AG20443 (cell line): Measurements from ENCODE around the gene S100A9.
"Not testable (repeated sequence)": the region's sequence is repeated elsewhere in the genome, so short reads cannot be mapped to it uniquely, and the experiment has no call there.

Experiments
- DNase-seq: peaks from one replicate; pipeline ENCODE4 v3.0.0; 2012; ENCODE audit warnings: low spot score, mixed read lengths

S100A9 gene

GRCh38 chr1:153345187-153346076 lies 12.2 kb upstream of the S100A9 start:
- DNase-seq: peak; percentile 8

- DNase-seq: peak; percentile 6
These were observed 11.5 kb upstream of the S100A9 start for GRCh38 chr1:153346077-153346723.

DNA sequence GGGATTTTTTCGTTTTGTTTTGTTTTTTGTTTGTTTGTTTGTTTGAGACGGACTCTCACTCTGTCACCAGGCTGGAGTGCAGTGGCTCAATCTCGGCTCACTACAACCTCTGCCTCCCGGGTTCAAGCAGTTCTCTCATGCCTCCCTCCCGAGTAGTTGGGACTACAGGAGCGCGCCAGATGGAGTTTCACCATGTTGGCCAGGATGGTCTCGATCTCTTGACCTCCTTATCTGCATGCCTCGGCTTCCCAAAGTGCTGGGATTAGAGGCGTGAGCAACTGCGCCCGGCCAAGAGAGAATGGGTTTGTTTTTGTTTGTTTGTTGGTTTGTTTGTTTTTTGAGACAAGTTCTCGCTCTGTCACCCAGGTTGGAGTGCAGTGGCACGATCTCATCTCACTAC lies 10.6 kb upstream of the S100A9 start:
- not testable (repeated sequence) for DNase-seq

GRCh38 chr1:153347856-153348255 lies 9.8 kb upstream of the S100A9 start:
- peak; percentile 2 for DNase-seq

DNA sequence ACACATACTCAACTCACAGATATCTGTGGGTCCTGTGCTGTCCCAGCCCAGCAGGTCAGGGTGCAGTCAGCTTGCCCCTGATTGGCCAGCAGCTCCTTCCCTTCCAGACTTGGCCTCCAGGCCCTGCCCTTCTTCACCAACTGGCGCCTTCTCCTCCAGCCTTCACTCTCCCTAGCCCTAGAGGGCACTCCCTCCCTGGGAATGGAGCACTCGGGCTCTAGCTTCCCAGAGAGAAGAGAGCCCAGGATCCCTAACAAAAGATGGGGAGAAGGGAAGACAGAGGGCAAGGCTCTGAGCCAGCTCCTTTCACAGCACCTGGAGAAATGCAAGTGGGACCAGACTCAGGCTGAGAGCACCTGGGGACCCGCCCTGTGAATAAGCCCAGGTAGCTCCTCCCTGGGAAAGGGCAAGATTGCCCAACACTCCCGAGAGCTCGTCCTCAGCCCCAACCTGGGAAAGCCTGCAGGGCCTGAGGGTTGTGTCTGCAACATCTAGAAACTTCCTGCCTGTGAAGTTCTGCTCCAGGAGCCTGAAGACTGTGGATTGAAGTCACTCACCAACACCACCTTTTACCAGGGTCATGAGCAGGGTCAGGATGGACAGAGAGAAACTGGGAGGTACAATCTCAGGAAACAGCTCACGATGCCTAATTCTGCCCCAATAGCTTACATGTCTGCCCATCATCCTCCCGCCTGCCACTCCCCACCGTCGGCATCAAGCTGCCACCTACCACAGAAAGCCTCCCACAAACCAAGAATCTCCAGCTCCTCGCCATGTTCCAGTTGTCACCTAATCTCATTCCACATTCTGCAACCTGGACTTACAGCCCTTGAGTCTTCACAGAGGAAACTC lies 8.9 kb upstream of the S100A9 start, which contains the start of gene PGLYRP4:
Gene PGLYRP4 (minus strand): TSS at position 331 of the 852 bp plus-strand sequence. CDS start 909 bp downstream, outside the sequence.
- DNase-seq: peak; percentile 7

DNA sequence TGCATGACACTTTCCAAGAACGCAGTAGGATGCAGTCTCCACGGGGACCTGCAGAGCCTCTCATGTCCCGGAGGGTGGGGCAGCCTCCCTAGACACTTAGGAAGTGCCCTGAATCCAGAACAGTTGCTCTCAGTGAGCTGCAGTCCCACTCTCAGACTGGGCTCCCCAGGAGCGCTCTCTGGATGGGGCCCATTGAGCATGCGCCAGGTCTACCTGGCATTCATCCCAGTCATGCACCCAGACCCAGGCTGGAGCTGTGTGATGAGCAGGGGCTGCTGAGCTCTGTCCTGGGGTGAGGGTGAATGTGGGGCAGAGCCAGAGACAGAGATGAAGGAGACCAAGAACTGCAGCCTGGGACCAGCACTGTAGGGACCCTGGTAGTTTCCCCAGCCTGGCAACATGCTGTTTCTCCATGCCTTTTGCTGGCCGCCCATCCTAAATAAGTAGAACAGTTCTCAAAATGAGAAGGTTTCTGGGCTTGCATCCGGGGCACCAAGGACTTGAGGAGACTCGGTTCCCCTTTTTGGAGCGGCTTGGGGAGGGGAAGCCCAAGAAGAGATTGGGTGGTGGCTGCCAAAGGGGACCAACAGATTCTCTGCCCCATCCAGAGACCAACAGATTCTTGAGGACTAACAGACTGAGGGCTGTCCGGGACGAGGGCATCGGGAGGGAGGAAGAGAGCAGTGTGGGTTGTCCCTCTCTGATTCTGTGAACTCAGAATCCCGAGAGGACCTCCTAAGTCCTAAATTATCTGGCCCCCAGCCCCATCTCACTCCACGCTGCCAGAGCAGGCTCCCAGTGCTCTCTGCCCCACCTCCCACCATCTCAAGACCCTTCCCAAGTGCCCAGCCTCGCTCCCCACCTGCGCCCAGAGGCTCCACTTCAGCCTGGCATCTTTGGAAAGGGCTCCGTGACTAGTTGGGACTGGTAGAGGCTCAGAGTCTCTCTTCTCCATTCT lies 8.0 kb upstream of the S100A9 start:
- no peak for DNase-seq

DNA sequence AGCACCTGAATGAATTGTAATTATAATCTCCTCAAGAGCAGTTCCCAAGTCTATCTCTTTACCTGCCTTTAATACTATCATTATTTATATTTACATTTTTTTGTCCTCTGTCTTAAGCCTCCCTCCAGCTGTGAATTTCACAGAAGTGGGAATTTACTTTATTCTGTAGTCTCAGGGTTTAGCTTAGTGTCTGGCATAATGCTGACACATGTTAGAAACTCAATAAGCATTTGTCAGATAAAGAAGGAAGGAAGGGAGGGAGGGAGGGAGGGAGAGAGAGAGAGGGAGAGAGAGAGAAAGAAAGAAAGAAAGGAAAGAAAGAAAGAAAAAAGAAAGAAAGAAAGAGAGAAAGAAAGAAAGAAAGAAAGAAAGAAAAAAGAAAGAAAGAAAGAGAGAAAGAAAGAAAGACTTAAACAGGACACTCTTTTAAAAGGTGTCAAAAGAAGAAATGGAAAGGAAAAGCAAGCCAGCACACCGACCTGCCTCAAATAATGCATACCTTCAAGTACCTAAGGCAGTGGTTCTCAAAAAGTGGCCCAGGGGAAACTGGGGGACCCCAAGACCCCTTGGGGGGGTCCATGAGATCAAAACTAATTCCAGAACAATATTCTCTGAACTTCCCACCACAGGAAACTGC lies 7.2 kb upstream of the S100A9 start:
- DNase-seq: no peak

DNA sequence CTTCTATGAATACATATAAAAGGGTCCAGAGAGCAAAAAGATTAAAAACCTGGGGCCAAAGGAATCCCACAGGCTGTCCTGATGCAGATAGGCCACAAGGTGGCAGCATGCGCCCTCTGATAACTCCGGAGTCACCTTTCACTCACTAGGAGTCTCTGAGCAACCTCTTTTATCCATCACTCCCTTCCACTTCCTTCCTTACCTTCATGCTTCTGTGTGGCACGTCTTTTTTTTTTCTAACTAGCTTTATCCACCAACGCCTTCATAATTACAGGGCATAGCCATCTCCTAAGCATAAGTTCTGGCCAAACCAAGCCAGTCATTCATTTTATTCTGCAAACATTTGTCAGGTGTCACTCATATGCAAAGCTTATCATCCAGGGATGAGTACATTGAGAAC lies 5.1 kb upstream of the S100A9 start:
- DNase-seq: peak; percentile 86

DNA sequence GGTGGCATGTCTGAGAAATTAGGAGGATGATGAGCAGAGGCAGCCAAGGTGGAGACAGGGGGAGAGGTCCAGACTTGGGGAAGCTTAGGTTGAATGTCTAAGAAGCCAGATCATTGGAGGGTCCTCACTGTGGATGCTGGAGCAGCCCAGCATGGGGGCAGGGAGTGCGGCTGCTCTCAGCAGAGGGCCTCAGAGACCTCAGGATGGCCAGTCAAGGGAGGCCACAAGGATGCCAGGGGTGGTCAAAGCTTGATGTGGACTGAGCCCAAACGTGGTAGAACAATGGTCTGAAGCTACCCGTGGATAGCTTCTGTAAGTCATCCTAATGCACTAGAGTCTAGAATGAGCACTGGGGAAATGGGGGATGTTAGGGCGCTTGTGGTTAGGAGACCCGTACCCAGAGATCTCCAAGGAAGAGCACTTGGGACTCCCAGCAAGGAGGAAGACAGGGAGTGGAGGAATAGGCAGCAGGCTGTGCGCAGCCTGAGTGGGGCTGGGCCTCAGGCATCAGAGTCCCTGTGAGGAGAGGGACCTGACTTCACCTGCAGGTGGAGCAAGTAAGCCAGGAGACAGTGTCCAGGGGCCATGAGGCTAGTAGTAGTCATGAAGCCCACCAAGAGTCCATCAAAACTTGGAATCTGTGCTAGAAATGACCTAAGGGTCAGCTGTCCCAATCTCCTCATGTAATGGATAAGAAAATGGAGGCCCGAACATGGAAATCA lies 4.3 kb upstream of the S100A9 start:
- peak; percentile 36 for DNase-seq

GRCh38 chr1:153354515-153355193 lies 3.0 kb upstream of the S100A9 start:
- DNase-seq: no peak

- DNase-seq: peak; percentile 72
These were observed 2.1 kb upstream of the S100A9 start for GRCh38 chr1:153355445-153356071.

GRCh38 chr1:153356392-153357075 lies 1.1 kb upstream of the S100A9 start:
- DNase-seq: no peak

- DNase-seq: no peak
These were observed 390 bp upstream of the S100A9 start for GRCh38 chr1:153357076-153357852.

DNA sequence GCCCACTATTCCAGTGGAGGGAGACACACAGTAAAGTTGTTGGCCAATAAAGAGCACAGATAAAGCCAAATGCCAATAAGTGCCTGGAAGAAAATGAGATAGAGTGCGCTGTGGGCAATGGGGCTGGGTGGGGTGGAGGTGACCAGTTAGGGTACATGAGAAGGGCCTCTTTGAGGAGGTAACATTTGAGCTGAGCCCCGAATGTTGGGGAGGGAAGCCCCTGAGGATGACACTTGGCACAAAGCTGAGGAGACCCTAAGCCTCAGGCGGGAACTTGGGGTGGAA lies 979 bp downstream of the S100A9 start:
- no peak for DNase-seq

DNA sequence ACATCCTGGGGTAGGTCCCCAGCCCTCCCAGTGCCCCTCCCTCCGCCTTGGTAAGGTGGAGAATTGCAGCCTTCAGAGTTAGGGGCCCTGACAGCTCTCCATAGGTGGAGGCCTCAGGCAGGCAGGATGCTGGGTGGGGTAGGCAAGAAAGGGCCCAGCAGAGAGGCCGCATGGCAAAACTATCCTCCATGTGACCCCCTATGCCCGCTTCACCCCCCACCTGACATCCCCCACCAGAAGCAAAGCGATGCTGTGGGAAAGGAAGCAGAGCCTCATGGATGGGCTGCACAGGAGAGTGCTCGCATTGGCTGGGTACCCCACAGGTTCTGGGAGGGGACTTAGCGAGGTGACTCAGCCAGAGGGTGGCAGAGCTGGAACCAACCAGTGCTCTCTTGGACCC lies 1.6 kb downstream of the S100A9 start:
- DNase-seq: no peak

DNA sequence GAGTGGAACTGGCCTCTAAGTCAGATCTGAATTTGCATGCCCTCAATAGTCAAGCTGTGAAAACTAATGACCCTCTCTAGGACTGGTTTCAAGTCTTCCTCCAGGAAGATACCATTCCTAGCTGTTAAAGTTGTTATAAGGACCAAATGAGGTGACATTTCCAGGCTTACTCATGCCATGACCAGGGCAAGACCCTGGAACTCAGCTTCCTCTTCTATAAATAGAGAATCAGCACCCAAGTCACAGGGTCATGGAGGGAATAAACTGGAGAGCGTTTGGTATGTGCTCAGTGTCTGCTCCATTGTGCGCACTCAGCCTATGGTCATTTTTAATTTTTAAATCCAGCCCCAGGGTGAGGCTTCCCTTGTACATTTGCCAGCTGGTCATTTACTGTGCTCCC lies 2.5 kb downstream of the S100A9 start:
- no peak for DNase-seq

DNA sequence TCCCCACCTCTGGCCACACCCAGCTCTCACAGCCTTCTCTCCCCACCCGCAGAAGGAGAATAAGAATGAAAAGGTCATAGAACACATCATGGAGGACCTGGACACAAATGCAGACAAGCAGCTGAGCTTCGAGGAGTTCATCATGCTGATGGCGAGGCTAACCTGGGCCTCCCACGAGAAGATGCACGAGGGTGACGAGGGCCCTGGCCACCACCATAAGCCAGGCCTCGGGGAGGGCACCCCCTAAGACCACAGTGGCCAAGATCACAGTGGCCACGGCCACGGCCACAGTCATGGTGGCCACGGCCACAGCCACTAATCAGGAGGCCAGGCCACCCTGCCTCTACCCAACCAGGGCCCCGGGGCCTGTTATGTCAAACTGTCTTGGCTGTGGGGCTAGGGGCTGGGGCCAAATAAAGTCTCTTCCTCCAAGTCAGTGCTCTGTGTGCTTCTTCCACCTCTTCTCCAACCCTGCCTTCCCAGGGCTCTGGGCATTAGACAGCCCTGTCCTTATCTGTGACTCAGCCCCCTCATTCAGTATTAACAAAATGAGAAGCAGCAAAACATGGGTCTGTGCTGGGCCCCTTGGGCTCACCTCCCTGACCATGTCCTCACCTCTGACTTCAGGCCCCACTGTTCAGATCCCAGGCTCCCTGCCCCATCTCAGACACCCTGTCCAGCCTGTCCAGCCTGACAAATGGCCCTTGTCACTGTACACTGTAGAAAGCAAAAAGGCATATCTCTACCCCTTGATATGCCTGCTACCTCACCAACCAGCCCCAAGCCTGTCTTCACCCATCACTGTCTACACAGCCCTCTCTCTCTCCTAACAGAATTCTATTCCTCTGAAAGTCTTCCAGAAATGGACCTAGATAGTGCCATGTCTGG lies 3.2 kb downstream of the S100A9 start:
- DNase-seq: no peak
